ENCODE measurements around the gene CFL1.

DNA sequence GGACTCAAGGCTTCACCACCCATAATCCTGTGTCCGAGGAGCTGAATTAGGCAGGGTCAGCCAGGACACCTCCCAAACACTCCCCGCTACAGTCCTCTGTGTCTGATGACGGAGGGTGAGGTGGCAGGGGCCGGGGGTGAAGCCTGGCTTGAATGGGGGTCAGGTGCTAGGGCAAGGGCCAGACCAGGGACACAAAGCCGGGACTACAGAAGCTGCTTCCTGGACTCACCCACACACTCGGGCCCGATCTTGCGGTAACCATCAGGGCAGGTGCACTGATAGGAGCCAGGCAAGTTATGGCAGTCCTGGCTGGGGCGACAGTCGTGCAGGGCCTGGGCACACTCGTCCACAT, 12.3 kb upstream of the CFL1 start:
- TF ChIP-seq JUND (IDR thresholded peaks at IDR 0.05; ENCODE audit: low read depth, low read length) = no peak
- TF ChIP-seq, protein P1, sequence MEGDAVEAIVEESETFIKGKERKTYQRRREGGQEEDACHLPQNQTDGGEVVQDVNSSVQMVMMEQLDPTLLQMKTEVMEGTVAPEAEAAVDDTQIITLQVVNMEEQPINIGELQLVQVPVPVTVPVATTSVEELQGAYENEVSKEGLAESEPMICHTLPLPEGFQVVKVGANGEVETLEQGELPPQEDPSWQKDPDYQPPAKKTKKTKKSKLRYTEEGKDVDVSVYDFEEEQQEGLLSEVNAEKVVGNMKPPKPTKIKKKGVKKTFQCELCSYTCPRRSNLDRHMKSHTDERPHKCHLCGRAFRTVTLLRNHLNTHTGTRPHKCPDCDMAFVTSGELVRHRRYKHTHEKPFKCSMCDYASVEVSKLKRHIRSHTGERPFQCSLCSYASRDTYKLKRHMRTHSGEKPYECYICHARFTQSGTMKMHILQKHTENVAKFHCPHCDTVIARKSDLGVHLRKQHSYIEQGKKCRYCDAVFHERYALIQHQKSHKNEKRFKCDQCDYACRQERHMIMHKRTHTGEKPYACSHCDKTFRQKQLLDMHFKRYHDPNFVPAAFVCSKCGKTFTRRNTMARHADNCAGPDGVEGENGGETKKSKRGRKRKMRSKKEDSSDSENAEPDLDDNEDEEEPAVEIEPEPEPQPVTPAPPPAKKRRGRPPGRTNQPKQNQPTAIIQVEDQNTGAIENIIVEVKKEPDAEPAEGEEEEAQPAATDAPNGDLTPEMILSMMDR (IDR thresholded peaks at IDR 0.05 in 2 of 3, conservative IDR thresholded peaks at IDR 0.05 in 1 of 3; ENCODE audit: control insufficient read depth in 2 of 3, extremely low read depth in 1 of 3, insufficient read depth in 1 of 3, low read depth in 3 of 3, low read length in 3 of 3) = no peak
- no peak for TF ChIP-seq CREM (IDR thresholded peaks at IDR 0.05; ENCODE audit: low read depth)
- no peak for TF ChIP-seq HDAC6 (IDR thresholded peaks at IDR 0.05; ENCODE audit: unreplicated experiment)
- TF ChIP-seq PML (IDR thresholded peaks at IDR 0.05; ENCODE audit: low read length) = no peak
- TF ChIP-seq ZNF274 (IDR thresholded peaks at IDR 0.05; ENCODE audit: insufficient read depth, insufficient read length) = no peak
- TF ChIP-seq BHLHE40 (IDR thresholded peaks at IDR 0.05; ENCODE audit: borderline replicate concordance in 1 of 2, low read depth in 2 of 2, low read length in 1 of 2) = no peak
- no peak for TF ChIP-seq POLR2AphosphoS5 (IDR thresholded peaks at IDR 0.05; ENCODE audit: low read length)
- TF ChIP-seq POLR2A (IDR thresholded peaks at IDR 0.05; ENCODE audit: low read depth, low read length) = peak; percentile 73; the same call in 1 of the 2 replicates
- no peak for TF ChIP-seq FOXK2 (IDR thresholded peaks at IDR 0.05)
- TF ChIP-seq, protein P2, sequence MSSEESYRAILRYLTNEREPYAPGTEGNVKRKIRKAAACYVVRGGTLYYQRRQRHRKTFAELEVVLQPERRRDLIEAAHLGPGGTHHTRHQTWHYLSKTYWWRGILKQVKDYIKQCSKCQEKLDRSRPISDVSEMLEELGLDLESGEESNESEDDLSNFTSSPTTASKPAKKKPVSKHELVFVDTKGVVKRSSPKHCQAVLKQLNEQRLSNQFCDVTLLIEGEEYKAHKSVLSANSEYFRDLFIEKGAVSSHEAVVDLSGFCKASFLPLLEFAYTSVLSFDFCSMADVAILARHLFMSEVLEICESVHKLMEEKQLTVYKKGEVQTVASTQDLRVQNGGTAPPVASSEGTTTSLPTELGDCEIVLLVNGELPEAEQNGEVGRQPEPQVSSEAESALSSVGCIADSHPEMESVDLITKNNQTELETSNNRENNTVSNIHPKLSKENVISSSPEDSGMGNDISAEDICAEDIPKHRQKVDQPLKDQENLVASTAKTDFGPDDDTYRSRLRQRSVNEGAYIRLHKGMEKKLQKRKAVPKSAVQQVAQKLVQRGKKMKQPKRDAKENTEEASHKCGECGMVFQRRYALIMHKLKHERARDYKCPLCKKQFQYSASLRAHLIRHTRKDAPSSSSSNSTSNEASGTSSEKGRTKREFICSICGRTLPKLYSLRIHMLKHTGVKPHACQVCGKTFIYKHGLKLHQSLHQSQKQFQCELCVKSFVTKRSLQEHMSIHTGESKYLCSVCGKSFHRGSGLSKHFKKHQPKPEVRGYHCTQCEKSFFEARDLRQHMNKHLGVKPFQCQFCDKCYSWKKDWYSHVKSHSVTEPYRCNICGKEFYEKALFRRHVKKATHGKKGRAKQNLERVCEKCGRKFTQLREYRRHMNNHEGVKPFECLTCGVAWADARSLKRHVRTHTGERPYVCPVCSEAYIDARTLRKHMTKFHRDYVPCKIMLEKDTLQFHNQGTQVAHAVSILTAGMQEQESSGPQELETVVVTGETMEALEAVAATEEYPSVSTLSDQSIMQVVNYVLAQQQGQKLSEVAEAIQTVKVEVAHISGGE (CRISPR knock-in tag; IDR thresholded peaks at IDR 0.05) = no peak
- TF ChIP-seq CHD4 (IDR thresholded peaks at IDR 0.05) = no peak
- no peak for TF ChIP-seq EZH2 (IDR thresholded peaks at IDR 0.05; ENCODE audit: borderline replicate concordance, control insufficient read depth, low read depth, low read length)

All from GM12878 (cell line).